ENCODE data around the gene COX7A2L. TPM values are rescaled to one million over a fixed set of nuclear protein-coding genes. Genes with fewer than 3 reads are reported as not detected.
"Not testable (repeated sequence)": the region's sequence is repeated elsewhere in the genome, so short reads cannot be mapped to it uniquely, and the experiment has no call there.

Gene COX7A2L
- total RNA-seq, 2 donors from 2014 or later = 140 to 157 TPM

DNA sequence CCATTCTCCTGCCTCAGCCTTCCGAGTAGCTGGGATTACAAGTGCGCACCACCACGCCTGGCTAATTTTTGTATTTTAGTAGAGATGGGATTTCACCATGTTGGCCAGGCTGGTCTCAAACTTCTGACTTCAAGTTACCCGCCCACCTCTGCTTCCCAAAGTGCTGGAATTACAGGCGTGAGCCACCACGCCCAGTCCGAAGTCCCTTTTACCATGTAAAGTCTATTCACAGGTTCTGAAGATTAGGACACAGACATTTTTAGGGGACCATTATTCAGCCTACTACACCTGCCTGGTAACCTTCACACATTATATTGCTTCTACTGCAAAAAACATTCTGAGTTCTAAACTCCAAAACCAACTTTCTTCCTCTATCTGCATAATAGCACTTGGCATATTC is 19.0 kb upstream of the COX7A2L start:
- H3K36me3 Mint-ChIP-seq (ENCODE audit: insufficient read depth in 2 of 2); H3K27ac Mint-ChIP-seq; H3K4me1 Mint-ChIP-seq (ENCODE audit: low read depth); H3K9me3 Mint-ChIP-seq; H3K4me3 Mint-ChIP-seq; H3K27me3 Mint-ChIP-seq (ENCODE audit: low read depth); ATAC-seq (replicated peaks in 1 of 2); DNase-seq: not testable (repeated sequence)

DNA sequence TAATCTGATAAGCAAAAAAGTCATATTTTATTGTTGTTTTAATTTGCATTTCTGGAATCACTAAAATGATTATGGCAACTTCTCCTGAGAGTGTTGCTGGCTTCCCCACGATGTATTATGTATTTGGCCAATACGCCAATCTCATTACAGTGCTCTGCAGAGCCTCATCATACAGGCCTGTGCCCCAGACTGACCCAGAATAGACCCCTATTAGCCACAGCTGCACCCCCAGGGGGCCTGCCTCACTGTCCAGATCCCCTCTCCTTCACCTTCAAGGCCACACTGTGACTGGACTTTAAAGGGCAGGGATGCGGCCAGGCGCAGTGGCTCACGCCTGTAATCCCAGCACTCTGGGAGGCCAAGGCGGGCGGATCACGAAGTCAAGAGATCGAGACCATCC is 17.4 kb upstream of the COX7A2L start:
- Mint-ChIP-seq H3K4me3 (no peak overlapping the region), H3K36me3 (ENCODE audit: insufficient read depth in 2 of 2) (no peaks in the 10 kb centered on the region), H3K4me1 (ENCODE audit: low read depth) (no peaks in the 10 kb centered on the region), H3K9me3 (no peaks in the 10 kb centered on the region), H3K27ac (no peak overlapping the region), H3K27me3 (ENCODE audit: low read depth) (no peaks in the 10 kb centered on the region)
- ATAC-seq (replicated peaks in 1 of 2) (no peak), DNase-seq (no peak)

- ATAC-seq (replicated peaks in 1 of 2) (no peak), DNase-seq (no peak)
- no peaks in the 10 kb centered on the region for H3K4me1 Mint-ChIP-seq (ENCODE audit: low read depth)
- no peak overlapping the region for H3K4me3 Mint-ChIP-seq
- no peaks in the 10 kb centered on the region for H3K27me3 Mint-ChIP-seq (ENCODE audit: low read depth)
- no peak overlapping the region for H3K27ac Mint-ChIP-seq
- no peaks in the 10 kb centered on the region for H3K36me3 Mint-ChIP-seq (ENCODE audit: insufficient read depth in 2 of 2)
- H3K9me3 Mint-ChIP-seq = no peaks in the 10 kb centered on the region
These were observed 15.7 kb upstream of the COX7A2L start for GRCh38 chr2:42376758-42377157.

- no peak overlapping the region for H3K4me3 Mint-ChIP-seq
- ATAC-seq (replicated peaks in 1 of 2) (no peak), DNase-seq (no peak)
- no peaks in the 10 kb centered on the region for H3K27me3 Mint-ChIP-seq (ENCODE audit: low read depth)
- no peaks in the 10 kb centered on the region for H3K9me3 Mint-ChIP-seq
- H3K27ac Mint-ChIP-seq = no peak overlapping the region
- peaks cover 3% of the 10 kb centered on the region for H3K4me1 Mint-ChIP-seq (ENCODE audit: low read depth)
- no peaks in the 10 kb centered on the region for H3K36me3 Mint-ChIP-seq (ENCODE audit: insufficient read depth in 2 of 2)
These were observed 11.6 kb upstream of the COX7A2L start for GRCh38 chr2:42372474-42373200.

- Mint-ChIP-seq H3K27me3 (ENCODE audit: low read depth) (no peaks in the 10 kb centered on the region), H3K9me3 (no peaks in the 10 kb centered on the region), H3K27ac (no peak overlapping the region), H3K4me1 (ENCODE audit: low read depth) (peaks cover 11% of the 10 kb centered on the region), H3K4me3 (no peak overlapping the region), H3K36me3 (ENCODE audit: insufficient read depth in 2 of 2) (no peaks in the 10 kb centered on the region)
- no peak for ATAC-seq (replicated peaks in 1 of 2)
- no peak for DNase-seq
These were observed 10.8 kb upstream of the COX7A2L start for GRCh38 chr2:42371611-42372473.

DNA sequence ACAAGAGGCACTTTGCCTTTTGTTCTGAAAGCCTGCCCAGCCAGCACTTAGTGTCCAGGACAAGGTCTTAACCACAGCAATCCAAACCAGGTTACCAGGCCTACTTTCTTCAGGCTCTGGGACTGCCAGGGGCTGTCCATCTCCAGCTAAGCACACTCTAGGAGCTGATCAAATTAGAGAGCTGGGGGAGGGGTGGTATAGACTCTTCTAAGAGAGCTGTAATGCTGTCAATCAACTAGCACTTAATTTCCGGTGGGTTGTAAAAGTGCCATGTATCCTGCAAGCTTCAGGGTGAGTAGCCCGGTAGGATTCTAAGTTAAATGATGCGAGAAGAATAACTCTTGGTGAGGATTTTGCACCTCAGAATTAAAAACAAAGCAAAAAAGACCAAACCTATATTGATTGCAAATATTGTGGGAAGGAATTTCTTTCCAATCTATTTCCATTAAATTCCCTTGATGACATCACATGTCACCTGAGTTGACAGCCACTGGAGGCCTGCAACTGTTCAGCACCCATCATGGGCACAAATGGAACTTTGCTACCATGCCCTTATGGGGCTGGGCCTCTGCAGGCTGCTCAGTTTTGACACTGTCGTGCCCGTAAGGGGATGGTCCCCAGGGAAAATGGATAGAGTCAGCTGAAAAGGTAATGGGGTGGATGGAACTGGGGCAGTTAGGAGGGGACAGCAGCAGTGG is 8.7 kb upstream of the COX7A2L start:
- Mint-ChIP-seq H3K4me3 (no peak overlapping the region), H3K27me3 (ENCODE audit: low read depth) (no peaks in the 10 kb centered on the region), H3K4me1 (ENCODE audit: low read depth) (peaks cover 15% of the 10 kb centered on the region), H3K27ac (no peak overlapping the region), H3K36me3 (ENCODE audit: insufficient read depth in 2 of 2) (no peaks in the 10 kb centered on the region), H3K9me3 (no peaks in the 10 kb centered on the region)
- ATAC-seq (replicated peaks in 1 of 2) = no peak
- no peak for DNase-seq

GRCh38 chr2:42368817-42369531 is 8.0 kb upstream of the COX7A2L start:
- H3K36me3 Mint-ChIP-seq (ENCODE audit: insufficient read depth in 2 of 2) = no peaks in the 10 kb centered on the region
- H3K9me3 Mint-ChIP-seq = no peaks in the 10 kb centered on the region
- H3K27ac Mint-ChIP-seq = no peak overlapping the region
- no peak overlapping the region for H3K4me3 Mint-ChIP-seq
- no peak for ATAC-seq (replicated peaks in 1 of 2)
- peaks cover 15% of the 10 kb centered on the region for H3K4me1 Mint-ChIP-seq (ENCODE audit: low read depth)
- no peaks in the 10 kb centered on the region for H3K27me3 Mint-ChIP-seq (ENCODE audit: low read depth)
- no peak for DNase-seq

GRCh38 chr2:42367835-42368234 is 6.8 kb upstream of the COX7A2L start:
- H3K36me3 Mint-ChIP-seq (ENCODE audit: insufficient read depth in 2 of 2) = no peaks in the 10 kb centered on the region

DNA sequence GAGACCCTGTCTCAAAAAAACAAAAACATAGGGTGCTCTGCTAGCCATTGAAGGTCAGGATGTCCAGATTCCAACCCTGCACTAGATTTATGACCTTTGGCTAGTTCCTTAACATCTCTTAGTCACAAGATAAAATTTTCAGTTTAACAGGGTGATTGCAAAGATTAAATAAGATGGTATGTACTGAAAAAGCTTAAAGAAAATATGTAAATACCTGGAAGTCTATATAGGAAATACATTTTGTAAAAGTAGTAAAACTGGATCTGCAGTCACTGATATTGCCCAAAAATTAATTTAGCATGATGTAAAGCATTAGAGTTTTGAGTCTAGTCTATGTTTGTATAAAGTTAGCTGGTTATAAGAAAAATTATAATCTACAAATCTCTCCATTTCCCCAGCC is 5.4 kb upstream of the COX7A2L start:
- Mint-ChIP-seq H3K4me3 (no peak overlapping the region), H3K4me1 (ENCODE audit: low read depth) (peaks cover 25% of the 10 kb centered on the region), H3K36me3 (ENCODE audit: insufficient read depth in 2 of 2) (no peaks in the 10 kb centered on the region), H3K9me3 (no peaks in the 10 kb centered on the region), H3K27ac (no peak overlapping the region), H3K27me3 (ENCODE audit: low read depth) (no peaks in the 10 kb centered on the region)
- ATAC-seq (replicated peaks in 1 of 2) = no peak
- DNase-seq = no peak

More at GRCh38 chr2:42367835-42368234, 6.8 kb upstream of the COX7A2L start:
- DNase-seq (no peak), ATAC-seq (replicated peaks in 1 of 2) (no peak)
- peaks cover 15% of the 10 kb centered on the region for H3K4me1 Mint-ChIP-seq (ENCODE audit: low read depth)
- no peak overlapping the region for H3K4me3 Mint-ChIP-seq
- H3K27ac Mint-ChIP-seq = no peak overlapping the region
- no peaks in the 10 kb centered on the region for H3K9me3 Mint-ChIP-seq
- no peaks in the 10 kb centered on the region for H3K27me3 Mint-ChIP-seq (ENCODE audit: low read depth)

GRCh38 chr2:42364658-42365057 is 3.6 kb upstream of the COX7A2L start:
- ATAC-seq (replicated peaks in 1 of 2) (no peak), DNase-seq (no peak)
- Mint-ChIP-seq H3K27ac (no peak overlapping the region), H3K27me3 (ENCODE audit: low read depth) (no peaks in the 10 kb centered on the region), H3K9me3 (no peaks in the 10 kb centered on the region), H3K4me3 (no peak overlapping the region), H3K36me3 (ENCODE audit: insufficient read depth in 2 of 2) (peaks cover 6 to 8% of the 10 kb centered on the region in 2 donors), H3K4me1 (ENCODE audit: low read depth) (peaks cover 31% of the 10 kb centered on the region)

GRCh38 chr2:42363413-42363812 is 2.4 kb upstream of the COX7A2L start:
- Mint-ChIP-seq H3K4me1 (ENCODE audit: low read depth) (peaks cover 43% of the 10 kb centered on the region), H3K36me3 (ENCODE audit: insufficient read depth in 2 of 2) (peaks cover 6 to 12% of the 10 kb centered on the region in 2 donors), H3K9me3 (no peaks in the 10 kb centered on the region), H3K4me3 (no peak overlapping the region), H3K27me3 (ENCODE audit: low read depth) (no peaks in the 10 kb centered on the region), H3K27ac (no peak overlapping the region)
- no peak for ATAC-seq (replicated peaks in 1 of 2)
- no peak for DNase-seq

DNA sequence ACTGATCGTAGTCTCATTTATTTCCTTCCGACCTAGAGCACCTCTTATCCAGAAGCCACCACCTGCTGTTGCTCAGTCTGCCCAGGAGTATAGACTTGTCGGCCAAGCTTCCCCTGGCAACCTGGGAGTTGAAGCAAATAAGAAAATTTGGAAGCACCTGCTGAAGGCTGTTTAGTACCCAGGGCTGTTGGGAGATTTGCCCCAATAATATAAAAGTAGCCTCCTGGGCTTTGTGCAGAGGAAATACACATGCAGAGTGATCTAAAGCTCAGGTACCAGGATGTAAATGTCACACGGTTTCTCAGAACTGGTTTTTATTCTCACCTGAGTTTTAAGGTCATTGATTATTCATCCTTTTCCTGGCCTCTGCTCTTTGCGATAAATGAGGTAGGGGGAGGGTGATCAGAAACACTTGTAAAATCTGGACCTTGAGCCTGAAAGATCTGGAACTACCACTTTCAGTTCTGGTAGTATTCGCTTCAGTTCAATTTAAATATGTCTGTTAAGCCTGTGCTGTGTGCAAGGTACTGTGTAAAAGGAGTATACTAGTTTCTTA is 789 bp upstream of the COX7A2L start:
- no peaks in the 10 kb centered on the region for H3K27me3 Mint-ChIP-seq (ENCODE audit: low read depth)
- no peak for ATAC-seq (replicated peaks in 1 of 2)

More for the DNA sequence above, 789 bp upstream of the COX7A2L start:
- no peaks in the 10 kb centered on the region for H3K9me3 Mint-ChIP-seq
- no peak for DNase-seq
- peak overlapping the region; percentile 94 to 97 for H3K4me3 Mint-ChIP-seq
- peaks cover 6 to 12% of the 10 kb centered on the region in 2 donors for H3K36me3 Mint-ChIP-seq (ENCODE audit: insufficient read depth in 2 of 2)
- peak overlapping the region; percentile 88 for H3K27ac Mint-ChIP-seq
- H3K4me1 Mint-ChIP-seq (ENCODE audit: low read depth) = peaks cover 48% of the 10 kb centered on the region

Measured in activated T-cell treated with anti-CD3 and anti-CD28 coated beads, Interleukin-2, amount 50 U/mL, for 72 hours (primary cell).